ENCODE results near the gene CFD.

DNA sequence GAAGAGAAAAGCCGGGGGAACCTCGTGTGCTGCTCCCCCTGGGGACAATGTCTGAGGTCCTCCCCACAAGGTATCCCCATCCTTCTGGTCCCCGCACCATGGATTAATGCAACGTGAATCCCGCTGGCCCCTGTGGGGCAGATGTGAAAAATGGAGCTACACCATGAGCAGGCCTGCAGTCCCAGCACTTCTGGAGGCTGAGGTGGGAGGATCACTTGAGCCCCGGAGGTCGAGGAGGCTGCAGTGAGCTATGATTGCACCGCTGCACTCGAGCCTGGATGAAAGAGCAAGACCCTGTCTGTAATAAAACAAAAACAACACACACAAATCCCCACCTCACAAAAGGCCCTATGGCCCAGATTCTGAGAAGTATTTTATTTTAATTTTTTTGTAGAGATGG, 1.2 kb upstream of the CFD start:
- TF ChIP-seq, protein P1, sequence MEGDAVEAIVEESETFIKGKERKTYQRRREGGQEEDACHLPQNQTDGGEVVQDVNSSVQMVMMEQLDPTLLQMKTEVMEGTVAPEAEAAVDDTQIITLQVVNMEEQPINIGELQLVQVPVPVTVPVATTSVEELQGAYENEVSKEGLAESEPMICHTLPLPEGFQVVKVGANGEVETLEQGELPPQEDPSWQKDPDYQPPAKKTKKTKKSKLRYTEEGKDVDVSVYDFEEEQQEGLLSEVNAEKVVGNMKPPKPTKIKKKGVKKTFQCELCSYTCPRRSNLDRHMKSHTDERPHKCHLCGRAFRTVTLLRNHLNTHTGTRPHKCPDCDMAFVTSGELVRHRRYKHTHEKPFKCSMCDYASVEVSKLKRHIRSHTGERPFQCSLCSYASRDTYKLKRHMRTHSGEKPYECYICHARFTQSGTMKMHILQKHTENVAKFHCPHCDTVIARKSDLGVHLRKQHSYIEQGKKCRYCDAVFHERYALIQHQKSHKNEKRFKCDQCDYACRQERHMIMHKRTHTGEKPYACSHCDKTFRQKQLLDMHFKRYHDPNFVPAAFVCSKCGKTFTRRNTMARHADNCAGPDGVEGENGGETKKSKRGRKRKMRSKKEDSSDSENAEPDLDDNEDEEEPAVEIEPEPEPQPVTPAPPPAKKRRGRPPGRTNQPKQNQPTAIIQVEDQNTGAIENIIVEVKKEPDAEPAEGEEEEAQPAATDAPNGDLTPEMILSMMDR (IDR thresholded peaks at IDR 0.05): no peak
- no peak for TF ChIP-seq POLR2A (IDR thresholded peaks at IDR 0.05)
